ENCODE data around the gene RAB3GAP1.

GRCh38 chr2:135005753-135006152 is 46.3 kb upstream of the RAB3GAP1 start:
- TF ChIP-seq CTCF (IDR thresholded peaks at IDR 0.05), result no peak
- no peak for TF ChIP-seq ZFX (IDR thresholded peaks at IDR 0.05; ENCODE audit: borderline replicate concordance)

Data from 22Rv1 (cell line).